BLaER1 treated with 17β-estradiol and CSF1 and Interleukin-3, amounts not matched to agents 10 nM and 100 nM (cell line): ENCODE data around the gene CNN3.
A peak's percentile ranks its signal among the peaks of the same experiment; 100 is the strongest.

Experiments used
- H3K27ac ChIP-seq, 11 experiments: shearing (Covaris generic); formaldehyde crosslinking; 2 replicates each; pipeline ENCODE4 v1.8.1; 2022
- H3K27me3 ChIP-seq, 11 experiments: shearing (Covaris generic); formaldehyde crosslinking; 2 replicates each; pipeline ENCODE4 v1.8.1; 2022
- H3K36me3 ChIP-seq, 11 experiments: shearing (Covaris generic); formaldehyde crosslinking; 2 replicates each; pipeline ENCODE4 v1.8.1; 2022
- H3K4me1 ChIP-seq, 10 experiments: shearing (Covaris generic); formaldehyde crosslinking; 2 replicates each; pipeline ENCODE4 v1.8.1; 2022
- H3K4me2 ChIP-seq, 11 experiments: shearing (Covaris generic); formaldehyde crosslinking; 2 replicates each; pipeline ENCODE4 v1.8.1; 2022
- H3K4me3 ChIP-seq, 10 experiments: shearing (Covaris generic); formaldehyde crosslinking; 2 replicates each; pipeline ENCODE4 v1.8.1; 2022
- H3K9ac ChIP-seq, 11 experiments: shearing (Covaris generic); formaldehyde crosslinking; 2 replicates each; pipeline ENCODE4 v1.8.1; 2022
- H3K9me3 ChIP-seq, 11 experiments: shearing (Covaris generic); formaldehyde crosslinking; replicated peaks in 1 of 11; 2 replicates each; pipeline ENCODE4 v1.8.1; 2022
- H4K20me1 ChIP-seq, 11 experiments: shearing (Covaris generic); formaldehyde crosslinking; 2 replicates each; pipeline ENCODE4 v1.8.1; 2022
- Cebpa-rat ChIP-seq, 11 experiments: shearing (Covaris generic); IDR thresholded peaks; 2 replicates each; pipeline ENCODE4 v1.8.1; 2022

Gene CNN3

DNA sequence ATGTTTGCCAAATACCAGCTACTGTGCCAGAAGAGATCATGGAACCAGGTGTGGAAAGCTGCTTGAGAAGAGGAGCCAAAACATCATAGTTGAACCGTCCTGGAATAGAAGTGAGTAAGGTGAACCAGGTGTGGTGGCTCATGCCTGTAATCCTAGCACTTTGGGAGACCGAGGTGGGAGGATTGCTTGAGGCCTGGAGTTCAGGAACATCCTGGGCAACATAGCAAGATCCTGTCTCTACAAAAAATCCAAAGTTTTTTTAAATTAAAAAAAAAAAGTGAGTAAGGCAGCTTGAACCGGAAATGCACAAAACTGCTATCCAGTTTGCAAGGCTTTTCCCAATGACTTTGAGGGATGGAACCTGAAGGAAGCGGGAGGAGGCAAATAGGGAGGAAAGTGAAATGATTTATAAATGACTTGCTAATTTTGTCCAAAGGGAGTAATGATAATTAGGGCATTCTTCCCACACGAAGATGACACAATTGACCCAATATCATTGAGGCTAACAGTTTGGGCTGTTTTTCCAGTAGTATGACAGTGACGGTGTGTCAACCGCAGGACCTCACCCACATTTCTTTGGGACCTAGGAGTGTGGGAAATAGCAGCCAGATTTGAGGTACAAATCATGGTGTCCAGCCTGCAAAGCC is 1.5 kb upstream of the CNN3 start:
- peak overlapping the region in 6 of 11 experiments; percentile 87 to 98 (median 94); a peak in 9 of 22 replicates for H3K4me2 ChIP-seq
- H4K20me1 ChIP-seq: peaks cover 0 to 22% (median 7%) of the 10 kb centered on the region in 11 experiments; a peak in 12 of 22 replicates
- H3K4me3 ChIP-seq: 0 out of 20 replicates have a peak overlapping the region, but pooled peaks of 2 of the 10 experiments have one; percentile 69 to 72
- H3K9me3 ChIP-seq: no peaks in the 10 kb centered on the region
- TF ChIP-seq Cebpa-rat (IDR thresholded peaks at IDR 0.05): no peak
- H3K27ac ChIP-seq: no peak overlapping the region
- H3K27me3 ChIP-seq: peaks cover 24 to 41% (median 36%) of the 10 kb centered on the region in 11 experiments; a peak in 21 of 22 replicates
- no peaks in the 10 kb centered on the region for H3K36me3 ChIP-seq
- no peak overlapping the region for H3K9ac ChIP-seq
- H3K4me1 ChIP-seq: peaks cover 8 to 40% (median 22%) of the 10 kb centered on the region in 10 experiments; a peak in 19 of 20 replicates

DNA sequence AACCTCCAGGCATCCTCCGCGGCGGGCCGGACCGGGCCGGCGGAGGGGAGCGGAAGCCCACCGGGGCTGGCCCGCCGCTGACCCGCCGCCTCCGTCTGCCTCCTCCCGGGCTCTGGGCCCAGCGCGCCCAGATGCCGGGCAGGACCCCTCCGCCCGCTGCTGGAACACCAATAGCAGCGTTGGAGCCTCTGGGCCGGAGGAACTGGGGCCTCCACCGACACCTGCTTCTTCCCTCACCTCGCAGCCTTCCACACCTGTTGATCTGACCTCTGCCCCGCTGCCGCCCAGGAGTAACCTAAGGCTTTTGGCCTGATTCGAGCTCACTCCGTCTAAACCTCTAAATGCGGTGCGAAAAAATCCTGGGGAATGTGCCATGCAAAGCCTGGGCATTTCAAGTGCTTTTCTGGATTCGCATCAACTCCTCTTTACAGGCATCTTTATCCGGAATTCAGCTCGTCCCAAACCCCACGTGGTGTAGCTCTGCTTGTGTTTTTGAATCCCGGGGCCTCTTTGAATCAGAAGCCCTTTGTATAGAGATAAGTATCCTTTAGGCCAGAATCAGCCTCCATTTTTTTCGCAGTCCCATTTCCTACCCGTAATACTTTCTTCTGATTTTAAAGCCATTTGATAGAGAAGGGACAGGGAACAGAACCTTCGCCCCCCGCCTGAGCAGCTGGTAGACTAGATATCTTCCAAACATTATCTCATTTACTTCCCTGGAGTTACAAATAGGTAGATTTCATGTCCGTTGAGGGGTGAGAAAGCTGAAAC is 680 bp upstream of the CNN3 start:
- H3K9ac ChIP-seq: peak overlapping the region in 10 of 11 experiments; percentile 66 to 86 (median 82); a peak in 19 of 22 replicates
- H3K27me3 ChIP-seq: peaks cover 24 to 41% (median 36%) of the 10 kb centered on the region in 11 experiments; a peak in 21 of 22 replicates
- H3K9me3 ChIP-seq: no peaks in the 10 kb centered on the region
- H3K4me3 ChIP-seq: peak overlapping the region; percentile 62 to 80 (median 70)
- peak overlapping the region; percentile 87 to 99 (median 97) for H3K4me2 ChIP-seq
- peaks cover 8 to 44% (median 24%) of the 10 kb centered on the region in 10 experiments; a peak in 19 of 20 replicates for H3K4me1 ChIP-seq
- peak overlapping the region in 8 of 11 experiments; percentile 49 to 84 (median 64); a peak in 15 of 22 replicates for H3K27ac ChIP-seq
- H3K36me3 ChIP-seq: peaks cover 0 to 6% (median 0%) of the 10 kb centered on the region in 11 experiments; a peak in 1 of 22 replicates
- H4K20me1 ChIP-seq: peaks cover 0 to 30% (median 7%) of the 10 kb centered on the region in 11 experiments; a peak in 12 of 22 replicates
- TF ChIP-seq Cebpa-rat (IDR thresholded peaks at IDR 0.05): no peak

DNA sequence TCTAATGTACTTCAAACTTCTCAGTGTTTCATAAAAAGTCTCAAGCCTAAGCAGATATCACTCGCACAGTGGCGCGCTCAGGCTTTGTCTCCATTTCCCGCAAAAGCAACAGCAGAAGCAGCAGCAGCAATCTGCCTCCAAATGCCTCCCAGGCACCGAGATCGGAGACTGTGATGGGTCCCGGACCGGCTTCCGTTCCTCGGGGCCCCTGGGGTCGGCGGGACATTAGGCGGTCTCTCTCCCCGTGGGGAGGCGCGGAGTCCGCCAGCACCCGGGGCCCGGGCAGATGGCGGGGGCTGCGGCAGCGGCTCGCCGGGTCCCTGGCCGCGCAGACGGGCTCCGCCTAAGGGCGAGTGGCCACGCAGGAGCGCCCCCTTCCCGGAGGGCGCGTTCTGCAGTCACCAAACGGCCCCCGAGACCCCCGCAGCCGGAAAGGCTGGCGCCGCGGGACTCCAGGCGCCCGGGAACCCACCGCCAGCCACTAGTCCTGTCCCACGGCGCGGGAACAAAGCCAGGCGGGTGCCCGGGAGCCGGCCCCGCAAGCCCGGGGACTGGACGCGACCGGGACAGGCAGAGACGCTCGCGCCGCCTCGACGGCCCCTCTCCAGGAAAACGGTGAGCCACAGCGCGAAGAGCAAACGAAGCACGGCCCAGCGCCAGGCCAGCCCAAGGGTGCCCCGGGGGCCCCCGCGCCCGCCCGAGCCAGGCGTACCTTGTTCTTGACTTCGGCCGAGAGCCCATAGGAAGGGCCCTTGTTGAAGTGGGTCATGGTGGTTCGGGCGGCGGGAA is 590 bp downstream of the CNN3 start:
- no peak for TF ChIP-seq Cebpa-rat (IDR thresholded peaks at IDR 0.05)
- Histone ChIP-seq H3K4me2 (peak overlapping the region; percentile 87 to 99 (median 97)), H3K4me1 (peaks cover 8 to 44% (median 24%) of the 10 kb centered on the region in 10 experiments; a peak in 19 of 20 replicates), H3K9me3 (no peaks in the 10 kb centered on the region), H4K20me1 (peaks cover 0 to 31% (median 7%) of the 10 kb centered on the region in 11 experiments; a peak in 12 of 22 replicates), H3K9ac (peak overlapping the region; percentile 65 to 86 (median 81); a peak in 21 of 22 replicates), H3K4me3 (peak overlapping the region; percentile 62 to 80 (median 70)), H3K36me3 (peaks cover 0 to 9% (median 0%) of the 10 kb centered on the region in 11 experiments; a peak in 1 of 22 replicates), H3K27me3 (peaks cover 24 to 41% (median 36%) of the 10 kb centered on the region in 11 experiments; a peak in 21 of 22 replicates), H3K27ac (peak overlapping the region in 10 of 11 experiments; percentile 7 to 84 (median 80); a peak in 19 of 22 replicates)

DNA sequence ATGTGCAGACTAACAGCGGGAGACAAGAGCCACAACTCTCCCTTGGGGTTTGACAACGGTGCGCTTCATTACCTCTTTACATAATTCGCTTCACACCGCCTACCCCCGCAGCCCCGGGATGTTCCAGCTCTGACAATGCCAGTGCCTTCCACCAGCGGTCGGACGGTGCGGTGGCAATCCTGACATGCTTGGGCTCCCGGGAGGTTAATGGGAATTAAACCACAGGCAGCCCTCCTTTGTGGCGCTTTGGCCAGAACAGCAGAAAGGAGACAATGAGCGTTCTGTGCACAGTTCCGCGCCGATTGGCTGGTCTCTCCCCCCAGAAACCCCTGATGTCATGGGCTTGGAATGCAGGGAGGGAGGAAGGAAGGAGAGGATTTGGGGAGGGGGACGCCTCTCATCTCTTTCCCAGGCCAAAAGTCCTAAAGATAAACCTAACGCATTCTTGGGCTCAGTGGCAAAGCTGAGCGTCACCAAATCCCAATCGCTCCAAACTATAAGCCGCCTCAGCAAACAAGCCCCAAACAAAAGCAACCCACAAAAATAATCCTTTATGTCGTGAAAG is 1.3 kb downstream of the CNN3 start:
- peaks cover 0 to 31% (median 7%) of the 10 kb centered on the region in 11 experiments; a peak in 12 of 22 replicates for H4K20me1 ChIP-seq
- peaks cover 24 to 41% (median 36%) of the 10 kb centered on the region in 11 experiments; a peak in 21 of 22 replicates for H3K27me3 ChIP-seq
- H3K36me3 ChIP-seq: peaks cover 0 to 12% (median 0%) of the 10 kb centered on the region in 11 experiments; a peak in 1 of 22 replicates
- peaks cover 8 to 44% (median 24%) of the 10 kb centered on the region in 10 experiments; a peak in 19 of 20 replicates for H3K4me1 ChIP-seq
- H3K27ac ChIP-seq: peak overlapping the region in 9 of 11 experiments; percentile 64 to 84 (median 82); a peak in 18 of 22 replicates
- TF ChIP-seq Cebpa-rat (IDR thresholded peaks at IDR 0.05): no peak
- H3K4me2 ChIP-seq: peak overlapping the region; percentile 87 to 99 (median 97)
- H3K9ac ChIP-seq: peak overlapping the region; percentile 65 to 86 (median 81); a peak in 20 of 22 replicates
- H3K9me3 ChIP-seq: no peaks in the 10 kb centered on the region
- H3K4me3 ChIP-seq: peak overlapping the region; percentile 62 to 80 (median 70)

DNA sequence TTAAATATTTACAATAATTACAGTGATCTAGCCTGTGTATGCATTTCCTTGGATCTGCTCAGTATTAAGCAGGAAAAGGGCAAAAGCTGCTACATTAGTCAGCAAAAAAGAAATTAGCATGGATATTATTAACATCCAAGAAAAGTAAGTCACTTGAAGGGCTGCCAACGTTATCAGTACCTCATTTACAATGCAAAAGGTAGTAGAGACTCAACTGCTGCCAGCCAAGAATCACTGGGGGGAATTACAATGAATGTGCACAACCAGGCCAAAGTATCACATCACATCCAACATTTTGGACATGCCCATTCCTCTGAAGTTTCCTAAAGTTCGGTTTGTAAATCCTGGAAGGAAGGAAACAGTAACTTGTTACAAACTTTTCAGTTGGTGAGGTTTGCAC is 1.9 kb downstream of the CNN3 start:
- peaks cover 24 to 41% (median 36%) of the 10 kb centered on the region in 11 experiments; a peak in 21 of 22 replicates for H3K27me3 ChIP-seq
- H3K9me3 ChIP-seq: no peaks in the 10 kb centered on the region
- H4K20me1 ChIP-seq: peaks cover 0 to 31% (median 7%) of the 10 kb centered on the region in 11 experiments; a peak in 12 of 22 replicates
- H3K9ac ChIP-seq: peak overlapping the region in 7 of 11 experiments; percentile 80 to 86 (median 83); a peak in 10 of 22 replicates
- peak overlapping the region; percentile 87 to 99 (median 97) for H3K4me2 ChIP-seq
- peaks cover 0 to 13% (median 0%) of the 10 kb centered on the region in 11 experiments; a peak in 1 of 22 replicates for H3K36me3 ChIP-seq
- peak overlapping the region in 9 of 10 experiments; percentile 68 to 80 (median 70); a peak in 17 of 20 replicates for H3K4me3 ChIP-seq
- TF ChIP-seq Cebpa-rat (IDR thresholded peaks at IDR 0.05): no peak
- no peak overlapping the region for H3K27ac ChIP-seq
- H3K4me1 ChIP-seq: peaks cover 8 to 44% (median 24%) of the 10 kb centered on the region in 10 experiments; a peak in 19 of 20 replicates

DNA sequence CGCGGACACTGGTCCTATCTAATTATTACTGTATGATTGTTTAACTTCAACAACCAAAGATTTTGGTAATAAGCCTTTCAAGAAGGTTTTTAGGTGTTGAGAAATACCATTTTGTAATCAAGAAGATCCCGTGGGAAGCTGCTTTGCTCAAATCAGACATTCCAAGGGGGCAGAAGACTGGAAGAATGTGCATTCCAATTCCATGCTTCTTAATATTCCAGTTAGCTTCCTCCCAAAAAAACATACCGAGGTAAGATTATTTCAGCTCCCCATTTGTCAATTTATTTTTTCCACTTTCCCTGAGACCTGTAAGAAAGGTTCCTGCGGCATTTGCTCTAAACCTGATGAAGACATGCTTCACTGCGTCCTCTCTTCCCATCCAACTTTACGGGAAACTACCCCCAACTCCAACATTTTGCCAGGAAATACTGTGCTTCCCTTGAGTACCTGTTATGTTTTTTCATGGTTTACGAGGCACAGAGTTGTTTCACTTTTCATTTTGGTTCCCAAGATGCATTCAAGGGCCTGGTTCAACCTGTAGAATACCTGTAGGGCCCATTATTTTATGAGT is 4.1 kb downstream of the CNN3 start:
- no peak overlapping the region for H3K4me2 ChIP-seq
- H3K9me3 ChIP-seq: no peaks in the 10 kb centered on the region
- no peak for TF ChIP-seq Cebpa-rat (IDR thresholded peaks at IDR 0.05)
- H3K27me3 ChIP-seq: peaks cover 22 to 38% (median 31%) of the 10 kb centered on the region in 11 experiments; a peak in 21 of 22 replicates
- H3K4me3 ChIP-seq: no peak overlapping the region
- peaks cover 0 to 31% (median 7%) of the 10 kb centered on the region in 11 experiments; a peak in 12 of 22 replicates for H4K20me1 ChIP-seq
- H3K9ac ChIP-seq: no peak overlapping the region
- peaks cover 0 to 13% (median 0%) of the 10 kb centered on the region in 11 experiments; a peak in 1 of 22 replicates for H3K36me3 ChIP-seq
- H3K4me1 ChIP-seq: peaks cover 8 to 41% (median 24%) of the 10 kb centered on the region in 10 experiments; a peak in 19 of 20 replicates
- no peak overlapping the region for H3K27ac ChIP-seq

DNA sequence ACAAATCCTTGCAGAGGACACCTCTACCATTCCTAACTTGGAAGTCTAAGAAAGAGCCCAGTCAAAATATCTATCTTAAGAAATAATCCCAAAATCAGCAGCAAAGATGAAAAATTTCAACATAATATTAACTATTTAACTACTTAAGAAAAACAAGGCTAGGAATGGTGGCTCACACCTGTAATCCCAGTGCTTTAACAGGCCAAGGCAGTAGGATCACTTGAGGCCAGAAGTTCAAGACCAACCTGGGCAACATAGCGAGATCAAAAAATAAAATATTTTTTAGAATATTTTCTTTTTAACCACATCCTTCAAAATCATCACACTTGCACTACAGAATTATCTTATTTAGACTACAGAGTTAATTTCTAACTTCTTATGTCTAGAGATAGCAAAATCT is 4.9 kb downstream of the CNN3 start:
- Histone ChIP-seq H3K4me1 (peaks cover 8 to 35% (median 20%) of the 10 kb centered on the region in 10 experiments; a peak in 19 of 20 replicates), H3K4me2 (no peak overlapping the region), H3K4me3 (no peak overlapping the region), H3K9ac (no peak overlapping the region), H3K27ac (no peak overlapping the region), H3K27me3 (peaks cover 14 to 30% (median 22%) of the 10 kb centered on the region in 11 experiments; a peak in 21 of 22 replicates), H3K36me3 (peaks cover 0 to 13% (median 0%) of the 10 kb centered on the region in 11 experiments; a peak in 2 of 22 replicates), H4K20me1 (peaks cover 0 to 31% (median 7%) of the 10 kb centered on the region in 11 experiments; a peak in 12 of 22 replicates), H3K9me3 (0 out of 22 replicates have a peak, but pooled peaks cover 0 to 2% (median 0%) of the 10 kb centered on the region in 11 experiments)
- no peak for TF ChIP-seq Cebpa-rat (IDR thresholded peaks at IDR 0.05)
